ENCODE results near the gene PHLDA2. TPM values are rescaled to one million over a fixed set of nuclear protein-coding genes. Genes with fewer than 3 reads are reported as not detected.

PHLDA2 gene
- polyA plus RNA-seq, 2 donors = 19.6 to 61.7 TPM

DNA sequence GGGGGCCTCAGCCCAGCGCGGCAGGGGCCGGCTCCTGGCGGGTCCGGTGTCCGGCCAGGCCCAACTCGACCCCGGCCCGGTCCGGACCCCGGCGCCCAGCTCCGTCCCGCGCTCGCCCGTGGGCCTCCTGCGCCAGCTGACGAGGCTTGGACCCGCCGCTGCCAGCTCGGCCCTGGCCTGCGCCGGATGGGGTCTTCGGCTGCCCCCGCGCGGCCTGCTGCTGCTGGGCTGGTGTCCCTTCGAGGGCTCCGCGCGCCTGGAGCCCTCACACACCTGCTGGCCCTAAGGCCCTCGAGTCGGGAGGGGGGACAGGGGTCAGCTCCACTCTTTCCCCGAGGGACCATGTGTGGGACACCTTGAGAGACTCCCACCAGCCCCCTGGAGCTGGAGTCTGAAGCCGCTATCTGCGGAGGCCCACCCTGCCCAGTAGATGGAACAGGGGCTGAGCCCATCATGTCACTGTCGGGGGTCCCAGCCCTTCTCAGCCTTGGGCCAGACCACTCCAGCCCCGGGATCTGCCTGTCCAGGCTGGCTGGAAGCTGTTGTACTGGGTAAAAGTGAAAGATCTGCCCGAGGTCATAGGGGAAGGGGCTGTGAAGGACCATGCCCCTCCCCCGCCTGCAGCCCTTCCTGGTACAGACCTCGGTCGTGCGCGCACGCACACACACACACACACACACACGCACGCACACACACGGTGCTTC, 42.9 kb downstream of the PHLDA2 start:
- Histone ChIP-seq H3K36me3 (ENCODE audit: control insufficient read depth in 2 of 2, insufficient read depth in 2 of 2, low read length in 1 of 2) (no peaks in the 10 kb centered on the region), H3K4me1 (ENCODE audit: control insufficient read depth in 2 of 2, insufficient read depth in 2 of 2, low read length in 1 of 2) (peaks cover 0 to 15% of the 10 kb centered on the region in 2 donors), H3K27me3 (ENCODE audit: control insufficient read depth in 1 of 2, insufficient read depth in 2 of 2, low read length in 2 of 2) (no peaks in the 10 kb centered on the region), H3K4me3 (ENCODE audit: low read depth in 1 of 2, low read length in 2 of 2) (peak overlapping the region; percentile 34 to 69), H3K9me3 (ENCODE audit: control insufficient read depth in 2 of 2, insufficient read depth in 1 of 2, low read depth in 1 of 2, low read length in 1 of 2) (no peaks in the 10 kb centered on the region), H3K27ac (ENCODE audit: low read depth in 2 of 2, low read length in 1 of 2) (peak overlapping the region; percentile 57 to 79)
- WGBS, 2 donors = 20 to 23% methylated on average over 36 to 49 of the region's 49 CpGs

DNA sequence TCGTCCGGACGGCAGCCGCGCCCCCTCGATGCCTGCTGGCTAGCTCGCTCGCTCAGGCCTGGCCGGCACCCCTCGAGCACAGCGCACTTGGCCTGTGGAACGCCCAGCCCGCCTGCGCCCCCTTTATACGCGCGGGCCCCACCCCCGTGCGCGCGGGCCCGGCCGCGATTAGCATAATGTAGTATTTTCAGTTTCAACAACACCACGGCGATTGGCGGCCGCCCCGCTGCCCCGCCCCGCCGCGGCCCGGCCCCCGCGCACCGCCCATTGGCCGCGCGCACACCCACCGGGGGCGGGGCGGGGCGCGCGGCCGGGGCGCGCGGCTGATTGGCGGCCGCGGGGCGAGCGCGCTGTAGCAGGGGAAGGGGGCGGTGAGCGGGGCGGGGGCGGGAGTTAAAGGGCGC, 43.5 kb downstream of the PHLDA2 start, which contains the start of gene CDKN1C:
Gene CDKN1C, minus strand, starts transcription at position 98 of the 404 bp plus-strand sequence. CDS start 319 bp downstream, outside the sequence.
- no peaks in the 10 kb centered on the region for H3K9me3 ChIP-seq (ENCODE audit: control insufficient read depth in 2 of 2, insufficient read depth in 1 of 2, low read depth in 1 of 2, low read length in 1 of 2)
- peak within 1 kb of the TSS; percentile 76 to 79 for H3K27ac ChIP-seq (ENCODE audit: low read depth in 2 of 2, low read length in 1 of 2)
- H3K36me3 ChIP-seq (ENCODE audit: control insufficient read depth in 2 of 2, insufficient read depth in 2 of 2, low read length in 1 of 2) = no peaks in the 10 kb centered on the region
- no peaks in the 10 kb centered on the region for H3K27me3 ChIP-seq (ENCODE audit: control insufficient read depth in 1 of 2, insufficient read depth in 2 of 2, low read length in 2 of 2)
- H3K4me3 ChIP-seq (ENCODE audit: low read depth in 1 of 2, low read length in 2 of 2) = peak within 1 kb of the TSS; percentile 69 to 75
- WGBS, 2 donors = 0 to 1% methylated on average over 40 to 59 of the region's 61 CpGs
- H3K4me1 ChIP-seq (ENCODE audit: control insufficient read depth in 2 of 2, insufficient read depth in 2 of 2, low read length in 1 of 2) = peaks cover 0 to 11% of the 10 kb centered on the region in 2 donors

- Histone ChIP-seq H3K9me3 (ENCODE audit: control insufficient read depth in 2 of 2, insufficient read depth in 1 of 2, low read depth in 1 of 2, low read length in 1 of 2) (peaks cover 0 to under 1% of the 10 kb centered on the region in 2 donors), H3K4me3 (ENCODE audit: low read depth in 1 of 2, low read length in 2 of 2) (peak overlapping the region; percentile 69 to 75), H3K36me3 (ENCODE audit: control insufficient read depth in 2 of 2, insufficient read depth in 2 of 2, low read length in 1 of 2) (no peaks in the 10 kb centered on the region), H3K27me3 (ENCODE audit: control insufficient read depth in 1 of 2, insufficient read depth in 2 of 2, low read length in 2 of 2) (no peaks in the 10 kb centered on the region), H3K4me1 (ENCODE audit: control insufficient read depth in 2 of 2, insufficient read depth in 2 of 2, low read length in 1 of 2) (peaks cover 0 to 11% of the 10 kb centered on the region in 2 donors), H3K27ac (ENCODE audit: low read depth in 2 of 2, low read length in 1 of 2) (peak overlapping the region; percentile 75 to 76)
- WGBS, 2 donors = 1% methylated on average over 35 to 80 of the region's 80 CpGs
Measured at GRCh38 chr11:2885017-2885677, 44.1 kb downstream of the PHLDA2 start.

DNA sequence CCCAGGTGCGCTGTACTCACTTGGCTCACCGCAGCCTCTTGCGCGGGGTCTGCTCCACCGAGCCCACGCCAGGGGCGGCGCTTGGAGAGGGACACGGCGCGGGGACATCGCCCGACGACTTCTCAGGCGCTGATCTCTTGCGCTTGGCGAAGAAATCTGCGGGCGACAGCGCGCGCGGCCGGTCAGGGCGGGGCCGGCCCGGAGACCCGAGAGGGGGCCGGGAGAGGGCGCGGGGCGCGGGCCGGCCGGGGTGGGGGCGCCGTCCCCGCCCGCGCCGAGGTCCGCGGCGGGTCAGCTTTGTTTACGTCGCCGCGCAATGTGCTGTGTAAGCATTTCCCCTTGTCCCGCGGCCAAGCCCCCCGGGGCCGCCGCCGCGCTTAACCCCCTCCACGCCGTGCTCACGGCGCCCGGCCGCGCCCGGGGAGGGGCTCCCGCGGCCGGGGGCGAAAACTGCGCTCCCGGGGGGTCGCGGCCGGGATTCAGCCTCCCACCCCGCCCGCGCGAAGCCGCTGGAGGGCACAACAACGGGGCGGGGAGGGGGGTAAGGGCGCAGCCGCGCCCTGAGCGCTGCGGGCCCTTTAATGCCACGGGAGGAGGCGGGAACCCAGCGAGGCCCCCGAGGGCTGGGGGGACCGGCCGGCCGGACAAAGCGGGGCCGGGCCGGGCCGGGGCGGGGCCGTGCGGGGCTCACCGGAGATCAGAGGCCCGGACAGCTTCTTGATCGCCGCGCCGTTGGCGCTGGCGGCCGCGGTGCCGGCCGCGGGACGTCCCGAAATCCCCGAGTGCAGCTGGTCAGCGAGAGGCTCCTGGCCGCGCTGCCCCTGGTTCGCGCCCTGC, 45.0 kb downstream of the PHLDA2 start:
- Histone ChIP-seq H3K27ac (ENCODE audit: low read depth in 2 of 2, low read length in 1 of 2) (peak overlapping the region; percentile 69 to 76), H3K4me1 (ENCODE audit: control insufficient read depth in 2 of 2, insufficient read depth in 2 of 2, low read length in 1 of 2) (peaks cover 0 to 11% of the 10 kb centered on the region in 2 donors), H3K4me3 (ENCODE audit: low read depth in 1 of 2, low read length in 2 of 2) (peak overlapping the region; percentile 69 to 75), H3K27me3 (ENCODE audit: control insufficient read depth in 1 of 2, insufficient read depth in 2 of 2, low read length in 2 of 2) (no peaks in the 10 kb centered on the region), H3K9me3 (ENCODE audit: control insufficient read depth in 2 of 2, insufficient read depth in 1 of 2, low read depth in 1 of 2, low read length in 1 of 2) (peaks cover 0 to 2% of the 10 kb centered on the region in 2 donors), H3K36me3 (ENCODE audit: control insufficient read depth in 2 of 2, insufficient read depth in 2 of 2, low read length in 1 of 2) (no peaks in the 10 kb centered on the region)
- 1% methylated on average over 65 to 119 of the region's 119 CpGs for WGBS, 2 donors

- peak overlapping the region; percentile 69 to 76 for H3K27ac ChIP-seq (ENCODE audit: low read depth in 2 of 2, low read length in 1 of 2)
Measured at GRCh38 chr11:2883640-2883978, 45.6 kb downstream of the PHLDA2 start.

GRCh38 chr11:2882396-2883110, 46.7 kb downstream of the PHLDA2 start:
- Histone ChIP-seq H3K27ac (ENCODE audit: low read depth in 2 of 2, low read length in 1 of 2) (no peak overlapping the region), H3K36me3 (ENCODE audit: control insufficient read depth in 2 of 2, insufficient read depth in 2 of 2, low read length in 1 of 2) (no peaks in the 10 kb centered on the region), H3K27me3 (ENCODE audit: control insufficient read depth in 1 of 2, insufficient read depth in 2 of 2, low read length in 2 of 2) (no peaks in the 10 kb centered on the region), H3K4me3 (ENCODE audit: low read depth in 1 of 2, low read length in 2 of 2) (peak overlapping the region; percentile 17 to 20), H3K4me1 (ENCODE audit: control insufficient read depth in 2 of 2, insufficient read depth in 2 of 2, low read length in 1 of 2) (peaks cover 0 to 11% of the 10 kb centered on the region in 2 donors), H3K9me3 (ENCODE audit: control insufficient read depth in 2 of 2, insufficient read depth in 1 of 2, low read depth in 1 of 2, low read length in 1 of 2) (peaks cover 0 to 7% of the 10 kb centered on the region in 2 donors)
- 77 to 79% methylated on average over 11 of the region's 11 CpGs for WGBS, 2 donors

More at GRCh38 chr11:2883640-2883978, 45.6 kb downstream of the PHLDA2 start:
- 8% methylated on average over 24 of the region's 24 CpGs for WGBS, 2 donors
- Histone ChIP-seq H3K27me3 (ENCODE audit: control insufficient read depth in 1 of 2, insufficient read depth in 2 of 2, low read length in 2 of 2) (no peaks in the 10 kb centered on the region), H3K4me3 (ENCODE audit: low read depth in 1 of 2, low read length in 2 of 2) (peak overlapping the region; percentile 69 to 75), H3K36me3 (ENCODE audit: control insufficient read depth in 2 of 2, insufficient read depth in 2 of 2, low read length in 1 of 2) (no peaks in the 10 kb centered on the region), H3K4me1 (ENCODE audit: control insufficient read depth in 2 of 2, insufficient read depth in 2 of 2, low read length in 1 of 2) (peaks cover 0 to 11% of the 10 kb centered on the region in 2 donors), H3K9me3 (ENCODE audit: control insufficient read depth in 2 of 2, insufficient read depth in 1 of 2, low read depth in 1 of 2, low read length in 1 of 2) (peaks cover 0 to 6% of the 10 kb centered on the region in 2 donors)

GRCh38 chr11:2881981-2882375, 47.2 kb downstream of the PHLDA2 start:
- Histone ChIP-seq H3K27ac (ENCODE audit: low read depth in 2 of 2, low read length in 1 of 2) (no peak overlapping the region), H3K36me3 (ENCODE audit: control insufficient read depth in 2 of 2, insufficient read depth in 2 of 2, low read length in 1 of 2) (no peaks in the 10 kb centered on the region), H3K4me3 (ENCODE audit: low read depth in 1 of 2, low read length in 2 of 2) (no peak overlapping the region), H3K27me3 (ENCODE audit: control insufficient read depth in 1 of 2, insufficient read depth in 2 of 2, low read length in 2 of 2) (no peaks in the 10 kb centered on the region), H3K9me3 (ENCODE audit: control insufficient read depth in 2 of 2, insufficient read depth in 1 of 2, low read depth in 1 of 2, low read length in 1 of 2) (peaks cover 0 to 10% of the 10 kb centered on the region in 2 donors), H3K4me1 (ENCODE audit: control insufficient read depth in 2 of 2, insufficient read depth in 2 of 2, low read length in 1 of 2) (peaks cover 0 to 11% of the 10 kb centered on the region in 2 donors)
- WGBS, 2 donors = 68 to 70% methylated on average over 12 of the region's 12 CpGs

DNA sequence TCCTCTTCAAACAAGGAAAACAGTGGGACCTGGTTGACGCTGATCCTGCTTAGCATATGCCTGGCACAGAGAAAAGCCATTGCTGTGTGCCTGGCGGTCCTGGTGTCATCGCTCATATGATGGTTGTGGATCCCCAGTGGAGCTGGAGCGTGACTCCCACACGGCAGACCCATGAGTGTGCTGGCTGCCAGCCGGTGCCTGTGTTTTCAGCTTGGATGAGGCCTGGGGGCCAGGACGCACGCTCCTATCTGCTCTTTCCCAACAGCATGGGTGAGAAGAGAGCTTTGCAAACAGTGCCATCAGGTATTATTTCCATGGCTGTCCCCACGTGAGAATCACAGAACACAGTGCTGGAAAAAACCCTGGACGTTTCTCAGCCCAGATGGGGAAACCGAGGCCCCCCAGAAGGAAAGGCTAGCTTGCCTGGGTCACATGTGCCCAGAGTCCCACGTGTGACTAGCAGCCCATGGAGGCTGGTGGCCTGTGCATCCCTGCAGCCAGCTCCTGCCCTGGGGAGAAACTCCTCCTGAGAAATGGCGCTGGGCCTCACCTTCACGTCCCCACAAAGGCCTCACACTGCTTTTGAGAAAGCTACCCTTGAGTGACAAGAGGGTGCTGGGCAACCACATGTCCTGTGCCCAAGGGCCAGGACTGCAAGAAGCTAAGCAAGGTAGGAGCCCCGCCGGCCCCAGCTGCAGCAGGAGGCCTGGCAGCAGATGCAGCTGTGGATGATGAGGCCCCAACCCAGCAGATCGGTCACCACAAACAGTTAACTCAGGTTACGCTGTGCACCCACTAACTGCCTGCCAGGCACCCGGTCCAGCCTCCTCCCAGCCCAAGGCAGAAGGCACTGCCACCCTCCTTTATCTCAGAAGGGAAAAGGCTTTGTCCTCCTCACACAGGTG, 47.9 kb downstream of the PHLDA2 start:
- 81 to 82% methylated on average over 19 of the region's 19 CpGs for WGBS, 2 donors
- no peaks in the 10 kb centered on the region for H3K27me3 ChIP-seq (ENCODE audit: control insufficient read depth in 1 of 2, insufficient read depth in 2 of 2, low read length in 2 of 2)
- no peak overlapping the region for H3K4me3 ChIP-seq (ENCODE audit: low read depth in 1 of 2, low read length in 2 of 2)

More for the DNA sequence above, 47.9 kb downstream of the PHLDA2 start:
- H3K36me3 ChIP-seq (ENCODE audit: control insufficient read depth in 2 of 2, insufficient read depth in 2 of 2, low read length in 1 of 2) = no peaks in the 10 kb centered on the region
- peaks cover 0 to 10% of the 10 kb centered on the region in 2 donors for H3K9me3 ChIP-seq (ENCODE audit: control insufficient read depth in 2 of 2, insufficient read depth in 1 of 2, low read depth in 1 of 2, low read length in 1 of 2)
- H3K27ac ChIP-seq (ENCODE audit: low read depth in 2 of 2, low read length in 1 of 2) = no peak overlapping the region
- peaks cover 0 to 10% of the 10 kb centered on the region in 2 donors for H3K4me1 ChIP-seq (ENCODE audit: control insufficient read depth in 2 of 2, insufficient read depth in 2 of 2, low read length in 1 of 2)
